Stimulated activated CD8-positive, alpha-beta memory T cell treated with anti-CD3 and anti-CD28 coated beads, Interleukin-4, amount 100 ng/mL, for 24 hours (primary cell): ENCODE data around the gene EFS.
"Not testable (repeated sequence)": the region's sequence is repeated elsewhere in the genome, so short reads cannot be mapped to it uniquely, and the experiment has no call there.

Experiments
- DNase-seq: peaks from one replicate; pipeline ENCODE4 v3.0.0-alpha.2; 2020; ENCODE audit warnings: low read depth

Gene EFS

DNA sequence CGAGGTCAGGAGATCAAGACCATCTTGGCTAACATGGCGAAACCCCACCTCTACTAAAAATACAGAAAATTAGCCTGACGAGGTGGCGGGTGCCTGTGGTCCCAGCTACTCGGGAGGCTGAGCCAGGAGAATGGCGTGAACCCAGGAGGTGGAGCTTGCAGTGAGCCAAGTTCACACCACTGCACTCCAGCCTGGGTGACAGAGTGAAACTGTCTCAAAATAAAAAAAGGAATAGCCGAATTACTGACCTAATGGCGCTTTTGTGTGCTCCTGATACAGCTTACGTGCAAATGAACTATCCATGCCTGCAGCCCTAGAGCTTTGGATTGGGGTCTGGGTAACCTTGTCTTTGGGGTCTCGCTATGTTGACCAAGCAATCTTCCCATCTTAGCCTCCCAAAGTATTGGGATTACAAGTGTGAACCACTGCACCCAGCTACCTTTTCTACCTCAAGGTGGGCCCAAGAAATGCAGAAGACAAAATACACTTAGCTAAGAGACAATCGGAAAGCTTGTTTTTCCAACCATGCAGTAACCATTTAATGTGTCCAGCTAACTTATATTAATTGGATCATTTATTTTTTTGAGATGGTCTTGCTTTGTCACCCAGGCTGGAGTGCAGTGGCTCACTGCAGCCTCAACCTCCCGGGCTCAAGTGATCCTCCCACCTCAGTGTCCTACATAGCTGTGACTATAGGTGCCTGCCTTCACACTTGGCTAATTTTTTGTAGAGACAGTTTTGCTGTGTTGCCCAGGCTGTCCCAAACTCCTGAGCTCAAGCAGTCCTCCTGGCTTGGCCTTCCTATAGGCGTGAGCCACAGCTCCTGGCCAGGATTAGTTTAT, 38.3 kb downstream of the EFS start:
- no peak for DNase-seq

DNA sequence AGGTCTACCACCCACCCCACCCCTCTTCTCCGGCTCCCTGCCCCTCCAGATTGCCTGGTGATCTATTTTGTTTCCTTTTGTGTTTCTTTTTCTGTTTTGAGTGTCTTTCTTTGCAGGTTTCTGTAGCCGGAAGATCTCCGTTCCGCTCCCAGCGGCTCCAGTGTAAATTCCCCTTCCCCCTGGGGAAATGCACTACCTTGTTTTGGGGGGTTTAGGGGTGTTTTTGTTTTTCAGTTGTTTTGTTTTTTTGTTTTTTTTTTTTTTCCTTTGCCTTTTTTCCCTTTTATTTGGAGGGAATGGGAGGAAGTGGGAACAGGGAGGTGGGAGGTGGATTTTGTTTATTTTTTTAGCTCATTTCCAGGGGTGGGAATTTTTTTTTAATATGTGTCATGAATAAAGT, 39.2 kb downstream of the EFS start:
- not testable (repeated sequence) for DNase-seq

DNA sequence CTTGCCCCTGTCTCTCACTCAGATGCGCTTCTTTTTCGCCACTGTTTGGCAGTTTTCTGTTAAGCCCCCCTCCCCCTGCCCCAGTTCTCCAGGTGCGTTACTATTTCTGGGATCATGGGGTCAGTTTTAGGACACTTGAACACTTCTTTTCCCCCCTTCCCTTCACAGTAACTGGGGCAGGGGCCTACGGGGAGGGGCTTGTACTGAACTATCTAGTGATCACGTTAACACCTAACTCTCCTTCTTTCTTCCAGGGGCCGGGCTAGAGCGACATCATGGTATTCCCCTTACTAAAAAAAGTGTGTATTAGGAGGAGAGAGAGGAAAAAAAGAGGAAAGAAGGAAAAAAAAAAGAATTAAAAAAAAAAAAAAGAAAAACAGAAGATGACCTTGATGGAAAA, 40.0 kb downstream of the EFS start:
- DNase-seq: no peak

DNA sequence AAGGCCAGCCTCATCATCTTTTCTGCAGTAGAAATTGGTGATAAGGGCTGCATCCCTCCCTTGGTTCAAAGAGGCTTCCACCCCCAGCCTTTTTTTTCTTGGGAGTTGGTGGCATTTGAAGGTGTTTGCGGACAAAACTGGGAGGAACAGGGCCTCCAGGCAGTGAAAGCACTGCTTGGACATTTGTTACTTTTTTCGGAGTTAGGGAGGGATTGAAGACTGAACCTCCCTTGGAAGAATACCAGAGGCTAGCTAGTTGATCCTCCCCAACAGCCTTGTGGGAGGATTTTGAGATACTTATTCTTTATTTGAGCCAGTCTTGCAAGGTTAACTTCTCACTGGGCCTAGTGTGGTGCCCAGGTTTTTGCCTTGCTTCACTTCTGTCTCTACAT, 40.5 kb downstream of the EFS start:
- no peak for DNase-seq

DNA sequence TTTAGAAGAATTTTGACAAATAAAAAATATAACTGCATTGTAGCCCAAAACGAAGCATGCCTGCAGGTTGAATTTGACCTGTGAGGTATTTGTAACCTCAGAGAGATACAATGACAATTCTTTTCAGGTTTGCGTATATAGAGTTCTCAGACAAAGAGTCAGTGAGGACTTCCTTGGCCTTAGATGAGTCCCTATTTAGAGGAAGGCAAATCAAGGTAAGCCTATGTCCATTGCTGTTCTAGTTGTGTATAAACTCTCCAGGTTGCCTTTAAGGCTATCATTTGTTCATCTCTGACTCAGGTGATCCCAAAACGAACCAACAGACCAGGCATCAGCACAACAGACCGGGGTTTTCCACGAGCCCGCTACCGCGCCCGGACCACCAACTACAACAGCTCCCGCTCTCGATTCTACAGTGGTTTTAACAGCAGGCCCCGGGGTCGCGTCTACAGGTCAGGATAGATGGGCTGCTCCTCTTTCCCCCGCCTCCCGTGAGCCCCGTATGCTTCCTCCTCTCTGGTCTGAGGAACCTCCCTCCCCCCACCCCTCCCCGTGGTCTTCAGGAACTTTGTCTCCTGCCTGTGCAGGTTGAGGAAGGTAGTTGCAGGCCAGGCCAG, 41.0 kb downstream of the EFS start:
- no peak for DNase-seq

DNA sequence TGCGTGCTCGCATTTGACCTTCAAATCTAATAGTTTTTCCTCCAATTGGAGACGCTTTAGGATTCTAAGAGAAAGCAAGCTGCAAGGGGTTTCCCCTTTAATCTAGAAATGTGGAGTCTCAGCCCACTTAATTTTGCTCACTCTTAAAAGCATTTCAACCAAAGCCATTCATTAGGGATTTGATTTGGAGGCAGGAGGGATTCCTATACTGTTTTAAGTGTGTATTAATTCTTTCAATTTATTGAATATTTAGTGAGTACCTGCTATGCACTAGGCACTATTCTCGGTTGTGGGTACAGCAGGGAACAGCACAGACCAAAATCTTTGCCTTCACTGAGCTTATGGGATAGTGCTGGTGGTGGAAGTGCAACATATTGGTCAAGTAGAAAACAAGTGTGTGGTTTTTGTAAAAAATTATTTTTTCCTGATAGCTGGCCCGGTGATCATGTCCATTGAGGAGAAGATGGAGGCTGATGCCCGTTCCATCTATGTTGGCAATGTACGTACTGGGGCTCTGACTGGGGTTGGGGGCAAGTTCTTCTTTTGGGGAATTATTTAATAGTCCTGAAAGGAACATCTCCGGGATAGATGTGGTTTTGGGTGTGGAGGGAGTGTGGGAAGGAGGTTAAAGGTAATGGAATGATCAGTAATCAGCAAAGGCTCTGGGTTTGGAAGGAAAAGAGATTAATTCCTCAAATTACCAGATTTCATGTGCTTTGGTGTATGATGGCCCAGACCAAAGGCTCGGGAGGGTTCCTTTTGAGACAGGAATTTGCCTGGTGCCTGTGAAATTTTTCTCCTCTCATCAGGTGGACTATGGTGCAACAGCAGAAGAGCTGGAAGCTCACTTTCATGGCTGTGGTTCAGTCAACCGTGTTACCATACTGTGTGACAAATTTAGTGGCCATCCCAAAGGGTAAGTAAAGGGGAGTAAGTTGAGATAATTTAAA, 42.1 kb downstream of the EFS start:
- DNase-seq: no peak

DNA sequence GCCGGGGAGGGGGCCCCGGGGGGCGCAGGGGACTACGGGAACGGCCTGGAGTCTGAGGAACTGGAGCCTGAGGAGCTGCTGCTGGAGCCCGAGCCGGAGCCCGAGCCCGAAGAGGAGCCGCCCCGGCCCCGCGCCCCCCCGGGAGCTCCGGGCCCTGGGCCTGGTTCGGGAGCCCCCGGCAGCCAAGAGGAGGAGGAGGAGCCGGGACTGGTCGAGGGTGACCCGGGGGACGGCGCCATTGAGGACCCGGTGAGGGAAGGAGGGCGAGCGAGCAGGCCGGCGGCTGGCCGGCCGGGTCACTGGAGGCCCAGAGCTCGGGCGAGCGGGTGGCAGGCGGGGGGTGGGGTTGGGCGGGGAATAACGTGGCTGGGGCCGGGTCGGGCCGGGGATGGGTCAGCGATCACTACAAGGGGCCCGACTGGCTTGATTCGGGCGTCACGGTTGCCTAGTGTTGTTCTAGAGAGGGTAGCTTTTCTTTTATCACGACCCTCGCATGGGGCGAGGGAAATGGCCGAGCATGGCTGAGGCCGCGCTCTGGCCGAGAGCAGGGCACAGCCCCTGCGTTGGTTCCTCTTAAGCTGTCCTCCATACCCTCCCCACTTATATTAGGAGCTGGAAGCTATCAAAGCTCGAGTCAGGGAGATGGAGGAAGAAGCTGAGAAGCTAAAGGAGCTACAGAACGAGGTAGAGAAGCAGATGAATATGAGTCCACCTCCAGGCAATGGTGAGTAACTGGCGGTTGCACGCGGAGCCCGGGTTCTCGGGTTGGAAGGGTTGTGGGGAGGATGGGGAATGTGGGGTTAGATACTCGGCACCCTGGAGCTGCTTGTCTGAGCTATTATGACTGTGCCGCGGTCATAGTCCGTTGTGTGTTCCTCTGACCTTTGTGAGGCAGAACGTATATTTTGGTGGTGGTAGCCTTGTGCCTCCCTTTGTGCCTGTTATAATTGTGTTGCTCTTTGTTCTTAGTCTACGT, 43.1 kb downstream of the EFS start:
- DNase-seq: peak; percentile 26

DNA sequence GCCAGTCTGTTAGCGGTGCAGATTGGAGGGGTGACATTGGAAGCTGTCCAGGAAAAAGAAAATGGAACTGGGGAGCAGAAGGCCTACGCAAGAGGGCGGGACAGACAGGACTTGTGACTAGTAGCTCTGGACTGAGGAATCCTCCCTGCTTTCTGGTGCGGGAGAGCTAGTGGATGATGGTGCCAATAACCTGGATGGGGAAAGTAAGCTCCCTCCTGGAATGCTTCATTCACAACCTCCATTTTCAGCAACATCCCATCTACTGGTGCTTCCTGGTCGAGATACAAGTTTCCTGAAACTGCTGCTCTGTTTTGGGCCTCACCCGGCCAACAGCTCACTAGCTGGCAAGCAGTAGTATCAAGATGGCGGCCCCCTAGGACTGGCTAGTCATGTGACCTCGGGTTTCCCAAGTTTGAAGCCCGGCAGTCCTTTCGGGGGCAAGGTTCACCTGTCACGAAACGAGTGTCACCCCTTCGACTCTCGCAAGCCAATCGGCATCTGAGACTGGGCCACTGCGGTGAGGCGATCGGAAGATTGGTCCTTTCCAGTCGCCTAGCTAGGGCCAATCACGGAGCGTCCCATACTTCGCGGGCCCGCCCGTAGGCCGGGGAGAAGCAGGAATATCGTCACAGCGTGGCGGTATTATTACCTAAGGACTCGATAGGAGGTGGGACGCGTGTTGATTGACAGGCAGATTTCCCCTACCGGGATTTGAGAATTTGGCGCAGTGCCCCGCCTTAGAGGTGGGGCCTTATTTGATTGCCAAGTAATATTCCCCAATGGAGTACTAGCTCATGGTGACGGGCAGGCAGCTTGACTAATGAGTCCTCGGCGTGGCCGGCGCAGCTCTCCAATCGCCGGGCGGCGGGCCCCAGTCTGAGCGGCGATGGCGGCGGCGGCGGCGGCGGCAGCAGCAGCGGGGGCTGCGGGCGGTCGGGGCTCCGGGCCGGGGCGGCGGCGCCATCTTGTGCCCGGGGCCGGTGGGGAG, 44.1 kb downstream of the EFS start, which contains the start of gene PABPN1:
PABPN1 (plus strand) TSS at position 874 of the 988 bp plus-strand sequence; CDS start at position 887, 13 bp downstream.
- peak; percentile 93 for DNase-seq

DNA sequence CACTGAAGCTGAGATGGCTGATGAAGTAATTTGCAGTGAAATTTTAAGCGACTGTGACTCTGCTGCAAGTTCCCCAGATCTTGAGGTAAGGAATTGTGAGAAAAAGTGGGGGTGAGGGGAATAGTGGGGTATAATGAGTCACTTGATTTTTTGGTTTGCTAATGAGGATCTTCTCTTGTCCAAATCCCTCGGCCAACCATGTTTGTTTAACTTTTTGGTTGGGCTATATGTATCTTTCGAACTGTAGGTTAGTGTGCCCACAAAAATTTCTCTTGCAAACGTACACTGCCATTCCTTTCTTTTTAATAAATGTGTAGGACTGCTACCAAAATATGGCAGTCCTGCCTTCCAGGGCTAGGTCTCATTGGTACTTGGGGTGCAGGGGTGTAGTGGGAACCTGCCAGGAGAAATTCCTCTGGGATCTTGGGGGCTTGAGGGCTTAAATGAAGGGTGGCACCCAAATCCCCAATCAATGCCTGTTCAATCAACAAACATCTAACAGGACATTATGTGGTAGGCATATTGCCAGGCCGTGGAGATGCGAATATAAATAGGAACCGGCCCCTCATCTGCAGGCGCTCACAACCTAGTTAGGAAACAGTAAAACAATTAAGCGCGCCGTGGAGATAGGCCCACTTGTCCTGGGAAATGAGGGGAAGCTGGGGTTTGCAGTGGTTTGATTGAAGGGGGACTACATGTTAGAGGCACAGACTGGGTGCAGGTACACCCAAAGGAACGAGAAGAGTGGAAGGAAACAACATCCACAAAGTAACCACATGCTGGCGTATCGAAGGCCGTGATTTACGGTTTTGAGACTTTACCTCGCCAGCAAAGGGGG, 45.0 kb downstream of the EFS start:
- DNase-seq: no peak

DNA sequence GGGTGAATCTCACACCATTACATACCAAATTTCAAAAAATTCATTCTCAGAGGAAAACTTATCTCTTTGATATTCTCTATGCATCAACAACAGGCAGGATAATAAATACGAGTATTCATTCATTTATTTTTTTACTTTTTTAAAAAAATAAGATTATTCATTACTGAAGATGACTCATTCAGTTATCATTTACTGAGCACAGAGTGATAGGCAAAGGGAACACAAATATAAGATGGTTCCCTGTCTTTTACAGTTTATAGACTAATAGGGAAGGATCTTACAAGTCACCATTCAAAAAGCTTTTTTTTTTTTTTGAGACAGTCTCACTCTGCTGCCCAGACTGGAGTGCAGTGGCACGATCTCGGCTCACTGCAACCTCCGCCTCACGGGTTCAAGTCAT, 48.7 kb downstream of the EFS start:
- no peak for DNase-seq

DNA sequence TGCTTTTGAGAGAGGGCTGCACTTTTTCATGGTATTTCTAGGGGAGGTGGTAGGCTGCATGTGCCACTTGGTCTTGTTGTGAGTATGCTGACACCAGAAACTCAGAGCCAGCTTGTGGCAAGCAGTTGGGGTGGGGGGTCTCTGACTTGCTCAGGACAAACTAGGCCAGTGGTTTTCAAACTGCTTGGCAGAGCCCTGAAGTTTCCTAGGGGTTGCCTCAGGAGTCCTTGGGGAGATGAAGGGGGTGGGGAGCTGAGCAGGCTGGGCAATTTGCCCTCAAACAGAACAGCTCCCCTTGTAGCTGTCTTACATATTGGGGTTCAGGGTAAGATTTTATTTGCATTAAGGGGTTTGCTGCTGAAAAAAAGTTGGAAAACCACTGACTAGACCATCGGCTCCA, 54.4 kb downstream of the EFS start:
- no peak for DNase-seq

DNA sequence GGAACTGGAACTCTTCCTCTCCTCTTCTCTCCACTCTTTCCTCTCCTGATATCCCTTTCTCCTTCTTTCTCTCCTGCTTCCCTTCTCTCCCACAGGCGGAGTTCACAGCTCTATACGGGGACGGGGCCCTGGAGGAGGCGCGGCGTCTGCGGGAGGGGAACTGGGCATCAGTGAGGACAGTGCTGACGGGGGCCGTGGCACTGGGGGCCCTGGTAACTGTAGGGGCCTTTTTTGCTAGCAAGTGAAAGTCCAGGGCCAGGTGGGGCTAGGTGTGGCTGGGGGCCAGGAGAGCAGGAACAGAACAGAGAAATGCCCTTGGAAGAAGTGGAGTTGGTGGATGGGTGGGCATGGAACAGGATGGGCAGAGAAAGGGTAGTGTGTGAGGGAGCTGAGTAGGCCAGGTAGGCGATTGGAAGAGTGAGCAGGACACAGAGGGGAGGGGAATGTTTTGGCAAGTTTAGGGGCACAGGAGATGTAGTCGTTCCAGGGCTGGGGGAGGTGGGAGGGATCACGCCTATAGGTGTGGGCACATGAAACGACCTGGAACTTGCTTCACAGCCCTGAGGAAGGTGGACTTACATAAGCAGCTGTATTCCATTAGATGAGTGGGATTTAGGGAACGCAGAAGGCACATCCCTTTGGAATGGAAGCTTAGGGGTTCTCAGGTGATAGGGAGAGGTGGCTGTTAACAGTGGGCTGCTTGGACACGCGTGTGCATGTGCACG, 56.1 kb downstream of the EFS start:
- DNase-seq: no peak

DNA sequence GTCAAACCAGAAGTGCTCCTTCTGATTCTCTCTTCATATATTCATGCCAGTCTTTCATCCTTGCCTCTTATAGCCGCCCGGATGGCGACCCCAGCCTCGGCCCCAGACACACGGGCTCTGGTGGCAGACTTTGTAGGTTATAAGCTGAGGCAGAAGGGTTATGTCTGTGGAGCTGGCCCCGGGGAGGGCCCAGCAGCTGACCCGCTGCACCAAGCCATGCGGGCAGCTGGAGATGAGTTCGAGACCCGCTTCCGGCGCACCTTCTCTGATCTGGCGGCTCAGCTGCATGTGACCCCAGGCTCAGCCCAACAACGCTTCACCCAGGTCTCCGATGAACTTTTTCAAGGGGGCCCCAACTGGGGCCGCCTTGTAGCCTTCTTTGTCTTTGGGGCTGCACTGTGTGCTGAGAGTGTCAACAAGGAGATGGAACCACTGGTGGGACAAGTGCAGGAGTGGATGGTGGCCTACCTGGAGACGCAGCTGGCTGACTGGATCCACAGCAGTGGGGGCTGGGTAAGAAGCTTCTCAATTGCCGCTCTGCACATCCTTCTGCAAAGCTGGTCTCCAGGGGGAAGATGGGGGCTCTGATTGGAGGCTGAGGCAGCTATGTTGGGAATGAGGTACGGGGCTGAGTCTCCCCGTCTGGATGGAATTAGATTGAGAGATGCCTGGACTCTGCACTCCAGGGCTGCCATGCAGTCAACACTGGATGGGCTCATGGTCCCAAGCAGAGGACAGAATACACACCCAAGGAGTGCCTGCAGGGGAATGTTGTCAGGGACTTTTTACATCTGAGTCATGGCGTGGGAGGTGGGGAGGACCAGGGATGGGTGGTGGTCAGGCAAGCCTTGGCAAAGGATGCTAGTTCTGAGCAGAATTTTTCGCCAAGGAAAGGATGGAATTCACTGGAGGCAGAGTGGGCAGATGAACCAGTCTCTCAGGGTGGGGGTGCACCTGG, 57.0 kb downstream of the EFS start:
- DNase-seq: no peak

DNA sequence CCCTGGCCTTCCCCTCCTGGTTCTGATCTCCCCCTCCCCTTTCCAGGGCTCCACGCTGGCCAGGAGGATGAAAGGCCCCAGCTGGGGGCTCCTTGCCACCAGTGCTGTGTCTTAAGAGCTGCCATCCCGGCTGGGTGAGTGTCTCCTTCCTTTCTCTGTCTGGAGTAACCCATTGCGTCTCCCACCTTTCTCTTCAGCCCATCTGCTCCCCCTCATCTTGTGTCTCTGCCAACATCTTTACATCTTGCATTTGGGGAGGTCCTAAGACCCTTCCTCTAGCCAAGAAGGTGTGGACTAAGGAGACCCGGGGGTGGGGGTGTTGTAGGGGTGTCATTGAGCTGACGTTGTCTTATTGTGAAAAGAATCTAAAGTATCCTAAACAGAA, 57.8 kb downstream of the EFS start:
- DNase-seq: no peak

DNA sequence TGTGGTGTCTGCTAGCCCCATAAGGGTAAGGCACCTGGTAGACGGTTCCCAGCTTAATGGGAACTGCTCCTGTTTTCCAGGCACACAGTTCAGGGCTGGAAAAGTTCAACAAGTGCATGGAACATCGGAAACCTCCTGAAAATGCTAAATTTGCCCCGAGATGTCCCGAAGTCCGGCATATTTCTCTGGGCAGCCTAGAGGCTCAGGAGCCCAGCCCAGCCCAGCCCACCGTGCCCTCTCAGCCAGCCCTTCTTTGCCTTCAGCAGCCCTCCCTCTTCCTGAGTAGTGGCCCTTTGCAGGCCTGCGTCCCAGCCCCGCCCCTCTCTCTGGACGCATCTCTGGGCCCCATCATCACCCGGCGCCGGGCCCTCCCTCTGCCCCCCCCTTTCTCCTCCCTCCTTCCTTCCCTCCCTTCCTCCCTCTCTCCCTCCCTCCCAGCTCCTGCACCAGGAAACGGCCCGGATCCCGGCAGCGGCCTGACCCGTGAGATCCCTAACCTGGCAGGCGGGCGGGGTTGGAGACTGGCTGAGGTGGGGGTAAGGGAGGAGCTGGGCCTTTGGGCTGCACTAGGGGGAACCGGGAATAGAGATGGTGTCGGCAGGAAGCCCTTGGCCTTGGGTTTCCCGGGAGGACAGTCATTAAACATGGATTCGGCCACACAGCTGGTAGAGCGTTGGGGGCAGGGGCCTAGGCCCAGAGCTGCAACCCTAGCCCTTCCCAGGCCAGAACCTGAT, 58.4 kb downstream of the EFS start, which contains the start of gene BCL2L2:
BCL2L2 (plus strand) TSS at position 422 of the 734 bp plus-strand sequence. CDS start 935 bp downstream, outside the sequence.
- no peak for DNase-seq
